Amniotic stem cell (primary cell): ENCODE results near the gene CYB561.

Source experiments
- DNase-seq: peaks from one replicate; lab custom pipeline; 2025; lab: John Stamatoyannopoulos, UW

CYB561 gene

GRCh38 chr17:63445954-63446752, at the start of gene CYB561:
CYB561 (minus strand) TSS chr17:63446306; CDS start chr17:63437547, 8,759 bp downstream.
- DNase-seq: no peak

- DNase-seq: no peak
Measured at GRCh38 chr17:63495491-63495890, 49.4 kb upstream of the CYB561 start.

- DNase-seq: no peak
Measured at GRCh38 chr17:63494300-63494928, 48.3 kb upstream of the CYB561 start.

- no peak for DNase-seq
Measured at GRCh38 chr17:63493411-63493810, 47.3 kb upstream of the CYB561 start.

GRCh38 chr17:63492940-63493339, 46.8 kb upstream of the CYB561 start:
- no peak for DNase-seq

GRCh38 chr17:63491977-63492618, 46.0 kb upstream of the CYB561 start:
- no peak for DNase-seq

- DNase-seq: no peak
Measured at GRCh38 chr17:63491413-63491812, 45.3 kb upstream of the CYB561 start.

GRCh38 chr17:63490858-63491400, 44.8 kb upstream of the CYB561 start:
- DNase-seq: no peak

GRCh38 chr17:63490329-63490728, 44.2 kb upstream of the CYB561 start:
- DNase-seq: no peak

GRCh38 chr17:63489291-63489690, 43.2 kb upstream of the CYB561 start:
- no peak for DNase-seq

GRCh38 chr17:63488851-63489250, 42.7 kb upstream of the CYB561 start:
- no peak for DNase-seq

GRCh38 chr17:63487014-63487339, 40.9 kb upstream of the CYB561 start:
- DNase-seq: no peak

GRCh38 chr17:63486317-63487013, 40.4 kb upstream of the CYB561 start:
- no peak for DNase-seq

- DNase-seq: no peak
Measured at GRCh38 chr17:63483655-63484575, 37.8 kb upstream of the CYB561 start.

GRCh38 chr17:63483038-63483437, 36.9 kb upstream of the CYB561 start:
- no peak for DNase-seq

- DNase-seq: no peak
Measured at GRCh38 chr17:63482509-63482908, 36.4 kb upstream of the CYB561 start.

- no peak for DNase-seq
Measured at GRCh38 chr17:63481488-63481870, 35.4 kb upstream of the CYB561 start.

GRCh38 chr17:63480826-63481487, 34.9 kb upstream of the CYB561 start:
- no peak for DNase-seq

GRCh38 chr17:63480192-63480784, 34.2 kb upstream of the CYB561 start:
- no peak for DNase-seq

- no peak for DNase-seq
Measured at GRCh38 chr17:63479495-63480184, 33.5 kb upstream of the CYB561 start.
